Liver (tissue), 9 donors: ENCODE measurements around the gene JPT2. TPM values are rescaled to one million over a fixed set of nuclear protein-coding genes. Genes with fewer than 3 reads are reported as not detected.
A peak's percentile ranks its signal among the peaks of the same experiment; 100 is the strongest.

ENCODE experiments used
- DNase-seq: peaks from one replicate; pipeline ENCODE4 v3.0.0-alpha.2; 2017; ENCODE audit warnings: low spot score
- H3K27ac ChIP-seq, 2 donors: one replicate each; pipeline ENCODE4 v1.7.0; 2013; ENCODE audit warnings: inconsistent platforms in 2 of 2, low read length in 2 of 2, control low read depth in 1 of 2, low read depth in 1 of 2, mild to moderate bottlenecking in 1 of 2
- H3K27me3 ChIP-seq, 4 donors: one replicate each; pipeline versions ENCODE4 v1.6.1 to v1.7.0; 2013; ENCODE audit warnings: low read length in 3 of 4, inconsistent platforms in 1 of 4, mild to moderate bottlenecking in 1 of 4, moderate library complexity in 1 of 4; ENCODE audit not compliant: control insufficient read depth in 4 of 4, insufficient read depth in 4 of 4
- H3K36me3 ChIP-seq, 4 donors: one replicate each; pipeline versions ENCODE4 v1.6.1 to v1.7.0; 2013; ENCODE audit warnings: low read length in 3 of 4, mild to moderate bottlenecking in 3 of 4, low read depth in 1 of 4, moderate library complexity in 1 of 4; ENCODE audit not compliant: control insufficient read depth in 4 of 4, insufficient read depth in 3 of 4
- H3K4me1 ChIP-seq, 4 donors: one replicate each; pipeline versions ENCODE4 v1.6.1 to v1.7.0; 2013; ENCODE audit warnings: low read length in 3 of 4, mild to moderate bottlenecking in 3 of 4, moderate library complexity in 1 of 4; ENCODE audit not compliant: control insufficient read depth in 4 of 4, insufficient read depth in 4 of 4
- H3K4me3 ChIP-seq, 3 donors: one replicate each; pipeline versions ENCODE4 v1.6.1 to v1.7.0; 2013; ENCODE audit warnings: low read length in 3 of 3, control low read depth in 1 of 3, low read depth in 1 of 3, mild to moderate bottlenecking in 1 of 3
- H3K9ac ChIP-seq, 2 donors: one replicate each; pipeline ENCODE4 v1.7.0; 2013; ENCODE audit warnings: low read length in 2 of 2, mild to moderate bottlenecking in 2 of 2, moderate library complexity in 2 of 2, control low read depth in 1 of 2, low read depth in 1 of 2
- H3K9me3 ChIP-seq, 4 donors: one replicate each; pipeline versions ENCODE4 v1.6.1 to v1.7.0; 2013; ENCODE audit warnings: low read length in 3 of 4; ENCODE audit not compliant: control insufficient read depth in 4 of 4
- ATF3 ChIP-seq: IDR thresholded peaks from 2 replicates; pipeline ENCODE4 v1.6.1; 2016; ENCODE audit warnings: antibody characterized with exemption
- CTCF ChIP-seq: fragments of 150-350 bp; IDR thresholded peaks from 2 replicates; pipeline ENCODE4 v1.5.1; 2017; ENCODE audit warnings: improper control_type of control experiment, low read depth, low read length; ENCODE audit not compliant: missing input control
- EGR1 ChIP-seq, 2 donors: IDR thresholded peaks; 2 replicates each; pipeline ENCODE4 v1.6.1; 2016 to 2018; ENCODE audit warnings: antibody characterized with exemption in 2 of 2, low read depth in 2 of 2
- FOXA1 ChIP-seq: IDR thresholded peaks from 2 replicates; pipeline ENCODE4 v1.6.1; 2016; ENCODE audit warnings: antibody characterized with exemption
- FOXA2 ChIP-seq: IDR thresholded peaks from 2 replicates; pipeline ENCODE4 v1.6.1; 2016; ENCODE audit warnings: antibody characterized with exemption
- GABPA ChIP-seq, 2 donors: IDR thresholded peaks in 1 of 2; conservative IDR thresholded peaks in 1 of 2; 2 replicates each; pipeline ENCODE4 v1.6.1; 2016; ENCODE audit warnings: antibody characterized with exemption in 2 of 2, mild to moderate bottlenecking in 1 of 2, moderate library complexity in 1 of 2
- HNF4A ChIP-seq, 2 donors: conservative IDR thresholded peaks; 2 replicates each; pipeline ENCODE4 v1.6.1; 2016; ENCODE audit warnings: antibody characterized with exemption in 2 of 2, mild to moderate bottlenecking in 2 of 2
- HNF4G ChIP-seq: IDR thresholded peaks from 2 replicates; pipeline ENCODE4 v1.6.1; 2016; ENCODE audit warnings: antibody characterized with exemption
- JUND ChIP-seq, 2 donors: IDR thresholded peaks; 2 replicates each; pipeline ENCODE4 v1.6.1; 2016; ENCODE audit warnings: antibody characterized with exemption in 2 of 2
- MAX ChIP-seq: IDR thresholded peaks from 2 replicates; pipeline ENCODE4 v1.6.1; 2016; ENCODE audit warnings: antibody characterized with exemption
- NR2F2 ChIP-seq: IDR thresholded peaks from 2 replicates; pipeline ENCODE4 v1.6.1; 2016; ENCODE audit warnings: antibody characterized with exemption
- RAD21 ChIP-seq, 2 donors: IDR thresholded peaks; 2 replicates each; pipeline ENCODE4 v1.6.1; 2016; ENCODE audit warnings: antibody characterized with exemption in 2 of 2, mild to moderate bottlenecking in 2 of 2
- REST ChIP-seq: IDR thresholded peaks from 2 replicates; pipeline ENCODE4 v1.6.1; 2016; ENCODE audit warnings: antibody characterized with exemption, mild to moderate bottlenecking
- RXRA ChIP-seq, 2 donors: IDR thresholded peaks; 2 replicates each; pipeline ENCODE4 v1.6.1; 2017 to 2018; ENCODE audit warnings: antibody characterized with exemption in 2 of 2, mild to moderate bottlenecking in 1 of 2
- SP1 ChIP-seq: IDR thresholded peaks from 2 replicates; pipeline ENCODE4 v1.6.1; 2018; ENCODE audit warnings: antibody characterized with exemption, mild to moderate bottlenecking
- TAF1 ChIP-seq: conservative IDR thresholded peaks from 2 replicates; pipeline ENCODE4 v1.6.1; 2016; ENCODE audit warnings: antibody characterized with exemption, mild to moderate bottlenecking
- YY1 ChIP-seq: IDR thresholded peaks from 2 replicates; pipeline ENCODE4 v1.6.1; 2016; ENCODE audit warnings: antibody characterized with exemption, mild to moderate bottlenecking
- ZBTB33 ChIP-seq: IDR thresholded peaks from 2 replicates; pipeline ENCODE4 v1.6.1; 2016; ENCODE audit warnings: antibody characterized with exemption
- WGBS: extraction: QIAGEN DNeasy Blood & Tissue Kit; methylation state at CpG from one replicate; pipeline ENCODE4 v1.1.7; 2013; 5-methylcytosine and 5-hydroxymethylcytosine counted together
- polyA plus RNA-seq, 2 donors: library from polyadenylated mRNA; stranded (reverse) in 1 of 2; unstranded in 1 of 2; fragments of 200-250 nt in 1 of 2; fragments of >200 nt in 1 of 2; fragmentation: Nextera tagmentation in 1 of 2; extraction: Ambion mirVana in 1 of 2; gene quantifications; one replicate each; pipeline versions ENCODE4 v1.2.1 to v1.2.3, GENCODE V29; 2013 to 2015
- total RNA-seq, 2 donors: library from RNA; depleted of rRNA; stranded (reverse); fragments of >200 nt; gene quantifications; one replicate each; pipeline ENCODE4 v1.2.3, GENCODE V29; 2014
- donor health status: healthy.
- donor health status: healthy.
- donor health status: healthy.
- donor health status: healthy.
- donor health status: healthy.

JPT2 gene
- total and polyA plus RNA-seq, 4 donors = 7.4 to 32.6 (median 28.4) TPM

GRCh38 chr16:1713933-1714332, 35.9 kb downstream of the JPT2 start:
- peaks cover 0 to 16% (median under 1%) of the 10 kb centered on the region in 4 donors for H3K4me1 ChIP-seq
- no peak overlapping the region for H3K27ac ChIP-seq
- 88% methylated on average over 14 of the region's 14 CpGs for WGBS
- TF ChIP-seq EGR1 (IDR thresholded peaks at IDR 0.05; ENCODE audit: low read depth in 2 of 2) = no peak
- no peak for TF ChIP-seq MAX
- TF ChIP-seq CTCF = no peak
- TF ChIP-seq HNF4G = no peak
- TF ChIP-seq RAD21 (IDR thresholded peaks at IDR 0.05) = no peak
- no peak for TF ChIP-seq FOXA2
- no peak for TF ChIP-seq TAF1
- no peak for TF ChIP-seq JUND (IDR thresholded peaks at IDR 0.05)
- TF ChIP-seq FOXA1 = no peak
- no peak for TF ChIP-seq ZBTB33
- no peak for TF ChIP-seq GABPA (IDR thresholded peaks at IDR 0.05 in 1 of 2, conservative IDR thresholded peaks at IDR 0.05 in 1 of 2)
- TF ChIP-seq REST = no peak
- no peak for TF ChIP-seq NR2F2
- no peak for TF ChIP-seq YY1
- TF ChIP-seq RXRA (IDR thresholded peaks at IDR 0.05) = no peak
- no peak for TF ChIP-seq ATF3
- TF ChIP-seq SP1 = no peak
- H3K9me3 ChIP-seq = no peaks in the 10 kb centered on the region
- H3K4me3 ChIP-seq = no peak overlapping the region
- no peaks in the 10 kb centered on the region for H3K36me3 ChIP-seq
- H3K9ac ChIP-seq = no peak overlapping the region
- DNase-seq = no peak
- no peaks in the 10 kb centered on the region for H3K27me3 ChIP-seq

- Histone ChIP-seq H3K27ac (peak overlapping the region in 1 of 2 donors; percentile 14), H3K36me3 (no peaks in the 10 kb centered on the region), H3K4me3 (no peak overlapping the region), H3K4me1 (peaks cover 2 to 16% (median 6%) of the 10 kb centered on the region in 4 donors), H3K9ac (no peak overlapping the region), H3K27me3 (no peaks in the 10 kb centered on the region), H3K9me3 (no peaks in the 10 kb centered on the region)
- no peak for DNase-seq
- 92% methylated on average over 12 of the region's 12 CpGs for WGBS
- TF ChIP-seq GABPA (IDR thresholded peaks at IDR 0.05 in 1 of 2, conservative IDR thresholded peaks at IDR 0.05 in 1 of 2) (no peak), TAF1 (no peak), HNF4A (conservative IDR thresholded peaks at IDR 0.05) (no peak), FOXA2 (no peak), ZBTB33 (no peak), NR2F2 (no peak), ATF3 (no peak), SP1 (no peak), MAX (no peak), RAD21 (IDR thresholded peaks at IDR 0.05) (no peak), CTCF (no peak), YY1 (no peak), HNF4G (no peak), RXRA (IDR thresholded peaks at IDR 0.05) (no peak)
Observed at GRCh38 chr16:1715220-1715619, 37.1 kb downstream of the JPT2 start.
